Testis (tissue), 3 donors: ENCODE data around the gene CAB39. TPM values are rescaled to one million over a fixed set of nuclear protein-coding genes. Genes with fewer than 3 reads are reported as not detected.
A peak's percentile ranks its signal among the peaks of the same experiment; 100 is the strongest.

Experiments
- DNase-seq: peaks from one replicate; pipeline ENCODE4 v3.0.0-alpha.2; 2019
- H3K27ac ChIP-seq, 2 donors: fragments of 200-600 bp; sonication (generic); one replicate each; pipeline ENCODE4 v1.5.1; 2019
- H3K27me3 ChIP-seq: fragments of 200-600 bp; sonication (generic); one replicate; pipeline ENCODE4 v1.5.1; 2019
- H3K36me3 ChIP-seq: fragments of 200-600 bp; sonication (generic); one replicate; pipeline ENCODE4 v1.5.1; 2017; ENCODE audit warnings: low read depth; ENCODE audit errors: missing control alignments
- H3K4me1 ChIP-seq: fragments of 200-600 bp; sonication (generic); one replicate; pipeline ENCODE4 v1.5.1; 2019
- H3K4me3 ChIP-seq, 2 donors: fragments of 200-600 bp; sonication (generic); one replicate each; pipeline ENCODE4 v1.5.1; 2017 to 2019
- H3K9me3 ChIP-seq: fragments of 200-600 bp; sonication (generic); one replicate; pipeline ENCODE4 v1.5.1; 2017
- POLR2A ChIP-seq: fragments of 450-650 bp; IDR thresholded peaks from one replicate; pipeline ENCODE4 v1.6.1; 2017; ENCODE audit warnings: antibody characterized with exemption, mild to moderate bottlenecking, moderate library complexity
- WGBS, 2 donors: methylation state at CpG; one replicate each; pipeline ENCODE4 v1.1.5; 2018; 5-methylcytosine and 5-hydroxymethylcytosine counted together
- intact Hi-C: fragments of 100-400 bp; cut with DNase I; formaldehyde crosslinking; loops from one replicate; pipeline ENCODE4 v1.15.1; 2023; ENCODE audit warnings: low total_unique reads
- polyA plus RNA-seq: library from polyadenylated mRNA; stranded (reverse); fragments of 350-450 nt; fragmentation: Illumina TruSeq; extraction: RNeasy Lipid Tissue Mini Kit (QIAGEN cat#74804); gene quantifications from one replicate; pipeline ENCODE4 v1.2.3, GENCODE V29; 2014; ENCODE audit warnings: low read depth, low replicate concordance; ENCODE audit not compliant: insufficient read depth
- total RNA-seq, 2 donors: library from RNA; depleted of rRNA; stranded (reverse); fragments of >200 nt; gene quantifications; one replicate each; pipeline ENCODE4 v1.2.3, GENCODE V29; 2016
- TF ChIP-seq, protein P1 (sequence below), 3 experiments: fragments of 450-650 bp in 2 of 3; fragments of 200-600 bp in 1 of 3; sonication (generic) in 1 of 3; IDR thresholded peaks; one replicate each; pipeline ENCODE4 v1.5.1; 2016 to 2019; ENCODE audit warnings: antibody characterized with exemption in 3 of 3, mild to moderate bottlenecking in 2 of 3, moderate library complexity in 1 of 3

Gene CAB39
- total and polyA plus RNA-seq, 3 donors from 2014 or later, result 76.1 to 82.2 (median 76.8) TPM

DNA sequence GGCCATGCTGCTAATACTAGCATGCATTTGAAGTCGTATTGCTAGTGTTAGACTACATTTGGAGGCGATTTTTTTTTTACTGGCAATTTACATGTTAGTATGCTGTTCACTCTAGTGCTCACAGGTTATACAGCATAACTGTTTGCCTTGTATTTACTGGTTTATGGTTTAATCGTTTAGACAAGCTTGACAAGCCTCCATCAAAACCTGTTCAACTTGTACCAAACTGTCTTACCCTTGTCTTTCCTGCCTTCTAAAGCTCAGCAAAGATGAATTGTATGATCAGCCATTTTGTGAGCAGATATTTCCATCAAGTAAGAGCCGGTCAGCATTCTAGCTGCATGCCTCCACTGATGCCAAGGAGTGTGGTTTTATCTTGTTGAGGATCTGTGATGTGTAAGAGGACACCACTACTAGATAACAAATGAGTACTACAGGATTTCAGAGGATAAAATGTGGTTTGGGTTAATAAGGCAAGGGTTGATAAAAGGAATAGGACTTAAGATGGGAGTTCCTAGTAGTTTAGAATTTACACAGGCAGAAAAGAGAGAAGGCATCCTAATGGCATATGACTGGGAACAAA lies 83.7 kb downstream of the CAB39 start:
- no peaks in the 10 kb centered on the region for H3K36me3 ChIP-seq
- no peak overlapping the region for H3K27ac ChIP-seq
- no peaks in the 10 kb centered on the region for H3K27me3 ChIP-seq
- 75 to 81% methylated on average over 4 of the region's 4 CpGs for WGBS, 2 donors
- TF ChIP-seq, protein P1, sequence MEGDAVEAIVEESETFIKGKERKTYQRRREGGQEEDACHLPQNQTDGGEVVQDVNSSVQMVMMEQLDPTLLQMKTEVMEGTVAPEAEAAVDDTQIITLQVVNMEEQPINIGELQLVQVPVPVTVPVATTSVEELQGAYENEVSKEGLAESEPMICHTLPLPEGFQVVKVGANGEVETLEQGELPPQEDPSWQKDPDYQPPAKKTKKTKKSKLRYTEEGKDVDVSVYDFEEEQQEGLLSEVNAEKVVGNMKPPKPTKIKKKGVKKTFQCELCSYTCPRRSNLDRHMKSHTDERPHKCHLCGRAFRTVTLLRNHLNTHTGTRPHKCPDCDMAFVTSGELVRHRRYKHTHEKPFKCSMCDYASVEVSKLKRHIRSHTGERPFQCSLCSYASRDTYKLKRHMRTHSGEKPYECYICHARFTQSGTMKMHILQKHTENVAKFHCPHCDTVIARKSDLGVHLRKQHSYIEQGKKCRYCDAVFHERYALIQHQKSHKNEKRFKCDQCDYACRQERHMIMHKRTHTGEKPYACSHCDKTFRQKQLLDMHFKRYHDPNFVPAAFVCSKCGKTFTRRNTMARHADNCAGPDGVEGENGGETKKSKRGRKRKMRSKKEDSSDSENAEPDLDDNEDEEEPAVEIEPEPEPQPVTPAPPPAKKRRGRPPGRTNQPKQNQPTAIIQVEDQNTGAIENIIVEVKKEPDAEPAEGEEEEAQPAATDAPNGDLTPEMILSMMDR (IDR thresholded peaks at IDR 0.05), result no peak
- TF ChIP-seq POLR2A, result no peak
- H3K9me3 ChIP-seq, result no peaks in the 10 kb centered on the region
- peaks cover 8% of the 10 kb centered on the region for H3K4me1 ChIP-seq
- no peak overlapping the region for H3K4me3 ChIP-seq
- no peak for DNase-seq
- intact Hi-C loops, result no loop called here

DNA sequence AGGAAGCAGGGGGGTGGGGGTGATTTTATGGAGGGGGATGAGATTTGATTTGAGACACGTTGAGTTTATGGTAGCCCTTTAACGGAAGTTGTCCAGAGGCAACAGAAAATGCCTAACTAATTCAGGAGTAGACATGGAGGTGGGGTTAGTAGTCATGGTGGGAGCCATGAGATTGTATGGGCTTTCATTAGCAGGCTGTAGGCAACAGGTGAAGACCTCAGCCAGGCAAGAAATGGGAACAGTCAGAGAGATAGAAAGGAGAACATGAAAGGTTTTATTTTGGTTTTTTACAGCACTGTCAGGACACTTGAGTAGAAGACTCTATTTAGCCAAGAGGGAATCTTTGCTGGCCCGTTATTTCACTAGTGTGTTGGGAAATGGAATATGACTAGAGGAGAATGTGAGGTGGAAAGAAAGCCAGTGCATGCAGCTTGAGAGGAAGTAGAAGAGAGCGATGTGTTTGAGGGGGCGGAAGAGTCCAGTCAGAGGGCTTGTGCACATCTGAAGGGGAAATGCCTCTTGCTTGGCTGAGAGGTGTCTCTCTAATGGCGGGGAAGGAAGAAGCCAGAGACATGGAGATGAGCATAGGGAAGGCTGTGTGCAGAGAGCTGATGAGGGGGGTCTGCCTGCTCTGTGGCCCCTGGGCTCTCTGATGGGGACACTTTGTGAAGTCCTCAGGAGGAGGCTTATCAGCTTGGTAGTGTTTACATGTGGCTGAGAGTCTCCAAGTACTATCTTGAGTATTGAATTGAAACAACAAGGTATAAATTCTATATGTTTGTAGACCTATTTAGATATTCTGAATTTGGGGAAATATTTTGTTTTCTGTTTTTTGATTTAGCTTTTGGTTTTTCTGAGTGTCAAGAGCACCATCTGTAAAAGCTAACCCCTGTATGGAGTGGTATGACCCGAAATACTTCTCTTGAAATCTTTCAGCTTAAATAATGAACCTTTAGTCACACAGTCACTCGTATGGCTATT lies 85.2 kb downstream of the CAB39 start:
- Histone ChIP-seq H3K4me1 (peaks cover 8% of the 10 kb centered on the region), H3K9me3 (no peaks in the 10 kb centered on the region), H3K36me3 (no peaks in the 10 kb centered on the region), H3K4me3 (no peak overlapping the region), H3K27ac (no peak overlapping the region), H3K27me3 (no peaks in the 10 kb centered on the region)
- 85 to 87% methylated on average over 8 of the region's 8 CpGs for WGBS, 2 donors
- intact Hi-C loops, result no loop called here
- TF ChIP-seq POLR2A, result no peak
- TF ChIP-seq, protein P1 (IDR thresholded peaks at IDR 0.05), result no peak
- no peak for DNase-seq

DNA sequence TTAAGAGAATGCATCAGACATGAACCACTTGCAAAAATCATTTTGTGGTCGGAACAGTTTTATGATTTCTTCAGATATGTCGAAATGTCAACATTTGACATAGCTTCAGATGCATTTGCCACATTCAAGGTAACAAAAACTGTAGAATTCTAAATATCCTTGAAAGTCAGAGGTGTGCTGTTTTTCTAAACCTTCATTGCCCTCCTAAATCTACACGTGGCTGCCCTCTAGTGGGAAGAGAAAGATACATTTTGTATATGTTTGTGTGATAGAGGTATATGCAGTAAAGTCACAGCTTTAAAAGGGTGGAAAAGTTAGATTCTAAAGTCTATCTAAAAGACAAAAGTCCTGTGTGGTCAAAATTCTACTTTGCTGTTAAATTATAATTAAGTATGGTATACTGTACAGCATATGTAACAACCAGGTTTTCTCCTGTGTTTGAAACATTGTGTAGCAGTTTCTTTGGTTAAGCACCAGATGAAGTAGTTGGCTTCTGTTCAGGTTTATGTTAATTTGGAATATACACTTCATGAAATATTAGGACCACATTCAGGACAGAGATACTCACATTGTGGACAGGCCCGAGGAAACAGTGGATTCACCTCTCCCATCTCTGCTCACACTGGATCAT lies 86.2 kb downstream of the CAB39 start:
- Histone ChIP-seq H3K27me3 (no peaks in the 10 kb centered on the region), H3K36me3 (no peaks in the 10 kb centered on the region), H3K27ac (no peak overlapping the region), H3K4me1 (peaks cover 8% of the 10 kb centered on the region), H3K9me3 (no peaks in the 10 kb centered on the region), H3K4me3 (no peak overlapping the region)
- WGBS, 2 donors, result 62 to 63% methylated on average over 4 of the region's 4 CpGs
- no peak for DNase-seq
- intact Hi-C loops, result no loop called here
- TF ChIP-seq POLR2A, result no peak
- TF ChIP-seq, protein P1 (IDR thresholded peaks at IDR 0.05), result peak; percentile 7 to 44 (median 19)

DNA sequence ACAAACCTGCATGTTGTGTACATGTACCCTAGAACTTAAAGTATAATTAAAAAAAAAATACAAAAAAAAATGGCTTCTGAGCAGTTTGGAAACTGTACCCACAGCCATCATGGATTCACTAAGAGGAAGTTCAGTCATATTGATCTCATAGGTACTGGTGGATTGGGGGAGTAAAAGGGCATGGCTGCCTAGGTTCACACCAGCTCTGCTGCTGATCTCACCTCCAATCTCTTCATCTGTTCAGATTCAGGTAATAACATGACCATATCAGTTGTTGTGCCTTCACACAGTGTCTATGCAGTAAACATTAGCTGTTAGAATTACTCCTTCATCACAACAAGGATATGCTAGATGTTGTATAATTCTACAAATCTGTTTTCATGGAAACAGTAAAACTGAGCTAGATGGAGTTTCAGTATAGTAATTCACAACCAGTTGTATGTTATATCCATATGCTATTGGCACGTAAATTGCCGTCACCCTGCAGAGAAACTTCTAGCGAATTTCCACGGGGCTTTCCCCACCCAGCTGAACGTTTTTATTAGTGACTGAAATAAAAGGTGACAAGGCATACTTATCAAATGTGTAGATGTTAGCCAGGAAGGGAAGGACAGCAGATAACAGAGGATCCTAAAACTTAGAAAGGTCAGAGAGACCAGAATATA lies 92.8 kb downstream of the CAB39 start:
- no peak for DNase-seq
- Histone ChIP-seq H3K4me3 (no peak overlapping the region), H3K36me3 (no peaks in the 10 kb centered on the region), H3K4me1 (no peaks in the 10 kb centered on the region), H3K9me3 (no peaks in the 10 kb centered on the region), H3K27me3 (no peaks in the 10 kb centered on the region), H3K27ac (no peak overlapping the region)
- intact Hi-C loops, result no loop called here
- no peak for TF ChIP-seq POLR2A
- TF ChIP-seq, protein P1 (IDR thresholded peaks at IDR 0.05), result no peak
- WGBS, 2 donors, result 88% methylated on average over 5 of the region's 5 CpGs
